Fibroblast of villous mesenchyme (primary cell): Measurements from ENCODE around the gene KHDC3L. TPM values are rescaled to one million over a fixed set of nuclear protein-coding genes. Genes with fewer than 3 reads are reported as not detected.
"Not testable (repeated sequence)": the region's sequence is repeated elsewhere in the genome, so short reads cannot be mapped to it uniquely, and the experiment has no call there.

ENCODE experiments used
- DNase-seq: peaks from one replicate; pipeline ENCODE4 v3.0.0-alpha.2; 2010; ENCODE audit warnings: low read depth
- H3K4me3 ChIP-seq: 2 replicates; pipeline ENCODE4 v1.5.1; 2011; ENCODE audit warnings: low read depth, mild to moderate bottlenecking, low read length
- CTCF ChIP-seq: IDR thresholded peaks from 2 replicates; pipeline ENCODE4 v1.5.1; 2012; ENCODE audit warnings: low read depth, mild to moderate bottlenecking, low read length; ENCODE audit not compliant: insufficient read depth
- total RNA-seq: library from RNA; depleted of rRNA; stranded (reverse); fragments of >200 nt; gene quantifications from 2 replicates; pipeline ENCODE4 v1.2.3, GENCODE V29; 2012

KHDC3L gene
- total RNA-seq, 1 donor = not detected

DNA sequence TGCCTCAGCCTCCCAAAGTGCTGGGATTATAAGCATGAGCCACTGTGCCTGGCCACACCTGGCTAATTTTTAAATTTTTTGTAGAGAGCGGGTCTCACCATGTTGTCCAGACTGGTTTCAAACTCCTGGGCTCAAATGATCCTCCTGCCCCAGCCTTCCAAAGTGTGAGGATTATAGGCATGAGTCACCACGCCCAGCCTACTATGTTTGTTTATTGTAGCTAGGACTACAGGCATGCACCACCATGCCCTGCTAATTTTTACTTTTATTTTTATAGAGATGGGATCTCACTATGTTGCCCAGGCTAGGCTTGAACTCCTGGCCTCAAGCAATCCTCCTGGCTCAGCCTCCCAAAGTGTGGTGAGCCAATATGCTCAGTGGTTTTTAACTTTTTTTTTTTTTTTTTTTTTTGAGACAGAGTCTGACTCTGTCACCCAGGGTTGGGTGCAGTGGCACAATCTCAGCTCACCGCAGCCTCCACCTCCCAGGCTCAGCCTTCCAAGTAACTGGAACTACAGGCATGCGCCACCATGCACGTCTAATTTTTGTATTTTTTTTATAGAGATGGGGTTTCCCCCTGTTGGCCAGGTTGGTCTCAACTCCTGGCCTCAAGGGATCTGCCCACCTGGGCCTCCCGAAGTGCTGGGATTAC, 20.1 kb downstream of the KHDC3L start:
- H3K4me3 ChIP-seq = no peak overlapping the region
- DNase-seq = peak; percentile 16
- no peak for TF ChIP-seq CTCF

GRCh38 chr6:73388433-73388799, 26.0 kb downstream of the KHDC3L start:
- no peak for TF ChIP-seq CTCF
- H3K4me3 ChIP-seq = peak overlapping the region; percentile 70
- DNase-seq = no peak

- peak; percentile 54 for DNase-seq
- peak; percentile 78 for TF ChIP-seq CTCF
- peak overlapping the region; percentile 70 for H3K4me3 ChIP-seq
Observed at GRCh38 chr6:73388800-73389512, 26.5 kb downstream of the KHDC3L start.

DNA sequence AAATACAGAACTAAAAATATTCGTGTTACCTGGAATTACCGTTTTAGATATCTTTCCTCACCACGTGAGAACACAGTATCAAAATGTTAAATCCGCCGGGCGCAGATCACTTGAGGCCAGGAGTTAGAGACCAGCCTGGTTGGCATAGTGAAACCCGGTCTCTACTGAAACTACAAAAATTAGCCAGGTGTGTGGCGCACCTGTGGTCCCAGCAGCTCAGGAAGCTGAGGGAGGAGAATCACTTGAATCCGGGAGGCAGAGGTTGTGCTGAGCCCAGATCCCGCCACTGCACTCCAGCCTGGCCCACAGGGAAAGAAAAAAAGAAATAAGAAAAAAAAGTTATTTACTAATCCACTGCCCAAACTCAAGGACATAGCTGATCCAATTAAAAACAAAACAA, 27.4 kb downstream of the KHDC3L start:
- DNase-seq = no peak
- H3K4me3 ChIP-seq = no peak overlapping the region
- TF ChIP-seq CTCF = no peak

GRCh38 chr6:73391675-73392074, 29.2 kb downstream of the KHDC3L start:
- H3K4me3 ChIP-seq = no peak overlapping the region
- no peak for DNase-seq
- TF ChIP-seq CTCF = no peak

GRCh38 chr6:73392188-73392587, 29.7 kb downstream of the KHDC3L start:
- H3K4me3 ChIP-seq, DNase-seq: not testable (repeated sequence)

- no peak overlapping the region for H3K4me3 ChIP-seq
- no peak for TF ChIP-seq CTCF
- no peak for DNase-seq
Observed at GRCh38 chr6:73393278-73393677, 30.8 kb downstream of the KHDC3L start.
